ENCODE measurements around the gene GFY.

DNA sequence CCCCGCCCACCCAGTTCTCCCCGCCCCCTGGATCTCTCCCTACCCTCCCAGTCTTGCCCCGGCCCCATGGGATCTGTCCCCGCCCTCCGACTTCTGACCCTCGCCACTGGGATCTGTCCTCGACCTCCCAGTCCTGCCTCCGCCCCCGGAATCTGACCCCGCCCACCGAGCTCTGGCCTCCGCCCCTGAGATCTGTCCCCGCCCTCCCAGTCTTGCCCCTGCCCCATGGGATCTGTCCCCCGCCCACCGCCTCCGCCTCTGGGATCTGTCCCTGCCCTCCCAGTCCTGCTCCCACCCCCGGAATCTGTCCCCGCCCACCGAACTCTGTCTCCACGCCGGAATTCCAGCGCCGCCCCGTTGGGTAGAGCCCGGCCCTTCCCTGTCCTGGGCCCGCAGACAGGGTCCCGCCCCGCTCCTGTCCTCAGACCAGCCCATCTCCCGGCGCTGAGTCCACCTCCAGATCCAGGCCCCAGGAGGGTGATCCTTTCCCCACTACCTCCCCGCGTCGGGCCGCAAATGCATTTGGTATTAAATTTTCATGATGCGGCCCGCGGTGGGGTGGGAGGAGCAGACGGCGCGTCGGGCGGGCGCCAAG lies 17.7 kb downstream of the GFY start:
- TF ChIP-seq, protein P1, sequence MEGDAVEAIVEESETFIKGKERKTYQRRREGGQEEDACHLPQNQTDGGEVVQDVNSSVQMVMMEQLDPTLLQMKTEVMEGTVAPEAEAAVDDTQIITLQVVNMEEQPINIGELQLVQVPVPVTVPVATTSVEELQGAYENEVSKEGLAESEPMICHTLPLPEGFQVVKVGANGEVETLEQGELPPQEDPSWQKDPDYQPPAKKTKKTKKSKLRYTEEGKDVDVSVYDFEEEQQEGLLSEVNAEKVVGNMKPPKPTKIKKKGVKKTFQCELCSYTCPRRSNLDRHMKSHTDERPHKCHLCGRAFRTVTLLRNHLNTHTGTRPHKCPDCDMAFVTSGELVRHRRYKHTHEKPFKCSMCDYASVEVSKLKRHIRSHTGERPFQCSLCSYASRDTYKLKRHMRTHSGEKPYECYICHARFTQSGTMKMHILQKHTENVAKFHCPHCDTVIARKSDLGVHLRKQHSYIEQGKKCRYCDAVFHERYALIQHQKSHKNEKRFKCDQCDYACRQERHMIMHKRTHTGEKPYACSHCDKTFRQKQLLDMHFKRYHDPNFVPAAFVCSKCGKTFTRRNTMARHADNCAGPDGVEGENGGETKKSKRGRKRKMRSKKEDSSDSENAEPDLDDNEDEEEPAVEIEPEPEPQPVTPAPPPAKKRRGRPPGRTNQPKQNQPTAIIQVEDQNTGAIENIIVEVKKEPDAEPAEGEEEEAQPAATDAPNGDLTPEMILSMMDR (IDR thresholded peaks at IDR 0.05), result no peak
- TF ChIP-seq POLR2A (IDR thresholded peaks at IDR 0.05), result no peak
- TF ChIP-seq POLR2AphosphoS5 (IDR thresholded peaks at IDR 0.05; ENCODE audit: insufficient read depth in 1 of 2, low read depth in 1 of 2), result no peak

Measured in vagina (tissue), 2 donors.